GM19468 (cell line): ENCODE measurements around the gene PPOX.

ENCODE experiments used
- ATAC-seq: cut with Tn5 transposase; IDR thresholded peaks from one replicate; pipeline ENCODE4 v1.9.1; 2021; ENCODE audit warnings: mild to moderate bottlenecking, moderate library complexity, moderate number of reproducible peaks; ENCODE audit not compliant: unreplicated experiment; ENCODE audit errors: extremely low read depth

The PPOX gene

DNA sequence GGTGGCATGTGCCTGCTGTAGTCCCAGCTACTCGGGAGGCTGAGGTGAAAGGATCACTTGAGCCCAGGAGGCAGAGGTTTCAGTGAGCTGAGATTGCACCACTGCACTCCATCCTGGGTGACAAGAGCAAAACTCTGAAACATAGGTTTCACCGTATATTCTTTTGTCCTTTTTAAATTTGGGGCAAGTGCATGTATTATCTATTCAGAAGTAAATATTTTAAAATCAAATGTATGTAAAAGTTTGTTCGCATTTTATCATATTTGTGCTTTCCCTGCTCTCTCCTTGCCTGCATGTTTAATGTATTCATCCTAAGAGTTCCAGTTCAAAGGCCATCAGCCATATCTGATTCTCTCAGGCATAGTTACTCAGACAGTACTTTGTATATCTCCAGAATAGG lies 20.4 kb upstream of the PPOX start:
- ATAC-seq: no peak

DNA sequence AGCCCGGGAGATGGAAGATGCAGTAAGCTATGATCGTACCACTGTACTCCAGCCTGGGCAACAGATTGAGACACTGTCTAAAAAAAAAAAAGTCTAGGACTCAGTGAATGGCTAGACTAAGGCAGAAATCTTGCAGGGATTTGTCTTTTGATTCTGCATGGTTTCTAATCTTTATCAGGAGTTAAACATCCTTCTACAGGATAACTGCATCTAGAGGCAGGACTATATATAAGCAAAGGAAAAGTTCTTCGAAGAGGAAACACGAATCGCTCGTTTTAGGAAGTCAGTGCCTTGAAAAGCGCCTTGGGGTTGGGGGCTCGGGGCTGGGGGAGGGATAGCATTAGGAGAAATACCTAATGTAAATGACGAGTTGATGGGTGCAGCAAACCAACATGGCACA lies 13.1 kb upstream of the PPOX start:
- no peak for ATAC-seq

DNA sequence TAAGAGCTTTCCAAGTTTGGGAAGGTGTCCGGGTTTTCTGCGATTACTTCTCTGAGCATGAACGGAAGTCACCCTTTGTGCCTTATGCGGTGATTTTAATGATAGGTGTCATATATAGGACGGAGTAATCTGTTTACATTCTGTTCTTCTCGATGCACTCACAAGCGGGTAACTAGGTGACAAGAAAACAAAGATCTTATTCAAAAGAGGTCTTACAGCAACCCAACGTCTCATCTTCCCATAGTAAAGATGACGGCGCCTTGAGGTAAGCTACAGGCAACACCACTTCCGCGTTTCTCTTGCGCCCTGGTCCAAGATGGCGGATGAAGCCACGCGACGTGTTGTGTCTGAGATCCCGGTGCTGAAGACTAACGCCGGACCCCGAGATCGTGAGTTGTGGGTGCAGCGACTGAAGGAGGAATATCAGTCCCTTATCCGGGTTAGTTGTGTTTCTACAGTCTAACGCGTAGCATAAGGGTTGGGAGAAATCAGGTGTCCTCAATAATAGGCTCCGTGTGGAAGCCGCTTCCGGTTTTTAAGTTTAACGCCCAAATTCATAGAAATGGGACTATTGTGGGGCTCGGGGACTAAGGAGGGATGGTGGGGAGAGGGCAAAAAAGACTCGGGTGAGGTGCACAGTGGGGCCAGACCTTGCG lies 12.4 kb upstream of the PPOX start, which contains the start of gene UFC1:
UFC1 (plus strand) TSS at position 297 of the 656 bp plus-strand sequence; CDS start at position 317, 20 bp downstream.
- peak; percentile 63 for ATAC-seq

DNA sequence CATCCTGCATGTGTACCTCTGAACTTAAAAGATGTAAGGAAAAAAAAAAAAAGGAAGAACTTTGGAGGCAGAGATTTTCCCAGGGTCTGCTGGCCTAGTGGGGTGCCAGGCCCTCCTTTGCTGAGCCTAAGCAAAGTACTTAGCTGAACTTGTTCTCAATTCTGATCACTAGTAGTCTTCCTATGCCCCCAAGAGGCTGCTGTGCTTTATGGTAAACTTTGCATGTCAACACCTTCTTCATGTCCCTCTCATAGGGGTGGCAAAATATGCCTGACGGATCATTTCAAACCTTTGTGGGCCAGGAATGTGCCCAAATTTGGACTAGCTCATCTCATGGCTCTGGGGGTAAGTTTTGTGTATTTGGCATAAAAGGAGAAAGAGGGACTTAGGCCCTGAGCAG lies 8.4 kb upstream of the PPOX start:
- ATAC-seq: no peak

DNA sequence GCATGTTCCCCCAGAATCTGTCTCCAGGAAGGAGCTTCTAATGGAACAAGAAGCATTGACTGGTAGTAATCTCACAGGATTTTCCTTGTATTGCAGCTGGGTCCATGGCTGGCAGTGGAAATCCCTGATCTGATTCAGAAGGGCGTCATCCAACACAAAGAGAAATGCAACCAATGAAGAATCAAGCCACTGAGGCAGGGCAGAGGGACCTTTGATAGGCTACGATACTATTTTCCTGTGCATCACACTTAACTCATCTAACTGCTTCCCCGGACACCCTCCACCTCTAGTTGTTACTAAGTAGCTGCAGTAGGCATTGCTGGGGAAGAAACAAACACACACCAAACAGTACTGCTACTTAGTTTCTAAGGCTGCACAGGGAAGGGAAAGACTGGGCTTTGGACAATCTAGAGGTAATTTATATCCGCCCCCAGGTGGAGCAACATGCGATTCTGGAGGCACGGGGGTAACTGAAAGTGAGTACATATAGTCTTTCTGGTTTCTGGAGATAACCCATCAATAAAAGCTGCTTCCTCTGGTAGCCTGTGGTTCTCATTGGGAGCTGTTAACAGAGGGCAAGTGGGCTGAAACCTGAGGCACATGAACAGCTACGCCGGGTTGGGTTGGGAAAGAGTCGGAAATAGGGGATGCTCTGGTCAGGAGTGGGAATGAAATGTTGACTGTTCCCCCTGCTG lies 7.8 kb upstream of the PPOX start:
- no peak for ATAC-seq

DNA sequence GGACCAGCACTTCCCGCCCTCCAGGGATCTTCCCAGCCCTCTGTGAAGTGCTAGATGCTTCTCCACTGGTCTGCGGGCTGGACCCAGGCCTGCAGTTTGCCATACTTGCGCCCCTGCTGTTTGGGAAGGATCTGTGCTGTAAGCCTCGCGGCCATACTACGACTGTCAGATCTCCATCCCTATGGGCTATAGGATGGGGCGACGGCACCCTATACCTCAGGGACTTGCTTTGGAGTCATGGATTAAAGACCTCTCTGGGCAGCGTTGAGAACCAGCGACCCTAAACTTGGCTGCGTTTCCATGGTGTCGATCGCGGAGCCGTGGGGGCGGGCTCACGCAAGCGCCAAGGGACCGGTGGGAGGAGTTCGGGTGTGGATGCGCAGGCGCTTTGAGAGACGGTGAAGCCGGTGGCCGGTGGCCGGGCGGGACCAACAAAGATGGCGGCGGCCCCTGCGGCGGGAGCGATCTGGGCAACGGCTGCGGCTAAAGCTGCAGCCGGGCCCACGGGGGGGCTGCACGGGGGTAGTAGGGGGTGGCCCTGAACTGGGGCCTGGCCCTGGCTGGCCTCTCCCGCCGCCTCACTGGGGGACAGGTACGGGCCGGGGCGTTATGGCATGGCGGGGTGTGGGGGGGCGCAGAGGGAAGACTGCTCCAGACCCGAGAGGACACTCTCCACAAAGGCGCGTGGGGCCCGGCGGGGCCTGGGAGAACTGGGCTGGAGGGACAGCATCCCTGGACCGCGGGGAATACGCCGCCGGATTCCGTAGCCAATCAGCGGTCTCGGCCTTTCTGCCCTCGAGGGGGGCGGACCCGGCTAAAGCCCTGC lies 6.9 kb upstream of the PPOX start, which contains the start of gene USP21:
USP21 (plus strand) TSS at position 414 of the 826 bp plus-strand sequence. CDS start 1,141 bp downstream, outside the sequence.
- ATAC-seq: peak; percentile 82

DNA sequence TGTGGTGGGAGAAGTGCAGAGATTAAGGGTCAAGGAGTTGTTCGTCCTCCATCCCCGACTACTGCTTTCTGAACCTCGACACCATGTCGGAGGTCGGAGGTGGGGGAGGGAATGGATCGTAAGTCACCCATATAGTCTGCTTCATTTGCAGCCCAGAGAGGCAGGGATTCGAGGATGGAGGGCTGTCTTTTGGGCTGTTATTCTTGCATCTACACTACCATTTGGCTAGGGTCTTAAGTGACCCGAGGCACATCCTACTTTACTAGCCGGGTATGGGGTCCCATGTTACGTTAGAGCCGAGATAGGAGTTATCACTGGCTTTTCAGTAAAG lies 6.3 kb upstream of the PPOX start:
- no peak for ATAC-seq

DNA sequence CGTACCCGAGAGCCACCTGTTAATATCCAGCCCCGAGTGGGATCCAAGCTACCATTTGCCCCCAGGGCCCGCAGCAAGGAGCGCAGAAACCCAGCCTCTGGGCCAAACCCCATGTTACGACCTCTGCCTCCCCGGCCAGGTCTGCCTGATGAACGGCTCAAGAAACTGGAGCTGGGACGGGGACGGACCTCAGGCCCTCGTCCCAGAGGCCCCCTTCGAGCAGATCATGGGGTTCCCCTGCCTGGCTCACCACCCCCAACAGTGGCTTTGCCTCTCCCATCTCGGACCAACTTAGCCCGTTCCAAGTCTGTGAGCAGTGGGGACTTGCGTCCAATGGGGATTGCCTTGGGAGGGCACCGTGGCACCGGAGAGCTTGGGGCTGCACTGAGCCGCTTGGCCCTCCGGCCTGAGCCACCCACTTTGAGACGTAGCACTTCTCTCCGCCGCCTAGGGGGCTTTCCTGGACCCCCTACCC lies 5.5 kb upstream of the PPOX start:
- no peak for ATAC-seq

DNA sequence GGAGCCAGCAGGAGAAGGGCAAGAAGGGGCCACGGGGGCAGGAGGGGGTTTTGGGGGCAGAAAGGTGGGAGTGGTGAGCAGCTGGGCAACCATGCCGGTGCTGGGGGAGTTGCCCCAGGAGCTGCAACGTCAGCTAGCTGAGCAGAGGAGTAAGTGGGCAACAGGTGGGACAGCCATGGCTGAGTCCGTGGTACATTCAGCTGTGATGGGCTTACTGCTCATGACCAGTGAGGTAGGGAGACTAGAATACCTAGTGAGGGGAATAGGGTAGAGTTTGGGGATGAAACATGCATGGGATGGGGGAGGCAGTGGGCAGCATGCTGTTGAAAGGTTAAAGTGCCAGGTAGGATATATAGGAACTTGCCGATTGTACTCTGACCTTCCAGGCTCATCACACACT lies 4.6 kb upstream of the PPOX start:
- no peak for ATAC-seq

DNA sequence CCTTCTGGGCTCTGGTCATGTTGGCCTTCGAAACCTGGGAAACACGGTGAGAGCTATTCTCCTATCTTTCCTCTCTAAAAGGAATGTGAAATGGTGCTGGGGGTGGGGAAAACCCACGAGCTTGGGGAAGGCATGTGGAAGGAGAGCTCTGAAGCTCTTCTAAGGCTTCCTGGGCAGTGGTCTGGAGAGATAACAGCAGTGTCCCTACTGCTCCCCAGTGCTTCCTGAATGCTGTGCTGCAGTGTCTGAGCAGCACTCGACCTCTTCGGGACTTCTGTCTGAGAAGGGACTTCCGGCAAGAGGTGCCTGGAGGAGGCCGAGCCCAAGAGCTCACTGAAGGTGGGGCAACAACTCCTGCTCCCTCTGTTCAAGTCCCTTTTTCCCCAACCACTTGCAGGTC lies 4.2 kb upstream of the PPOX start:
- no peak for ATAC-seq

DNA sequence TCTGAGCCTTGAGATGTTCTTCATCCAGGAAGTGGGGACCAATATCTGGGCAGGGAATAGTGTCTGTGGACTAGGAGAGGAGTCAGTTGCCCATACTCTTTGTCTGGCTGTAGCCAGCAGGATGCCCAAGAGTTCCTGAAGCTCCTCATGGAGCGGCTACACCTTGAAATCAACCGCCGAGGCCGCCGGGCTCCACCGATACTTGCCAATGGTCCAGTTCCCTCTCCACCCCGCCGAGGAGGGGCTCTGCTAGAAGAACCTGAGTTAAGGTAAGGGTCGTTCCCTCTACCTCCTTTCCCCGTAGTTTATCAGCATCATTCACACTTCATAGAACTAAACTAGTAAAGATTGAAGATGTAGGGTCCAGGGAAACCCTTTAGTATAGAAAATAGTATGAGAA lies 3.4 kb upstream of the PPOX start:
- no peak for ATAC-seq

DNA sequence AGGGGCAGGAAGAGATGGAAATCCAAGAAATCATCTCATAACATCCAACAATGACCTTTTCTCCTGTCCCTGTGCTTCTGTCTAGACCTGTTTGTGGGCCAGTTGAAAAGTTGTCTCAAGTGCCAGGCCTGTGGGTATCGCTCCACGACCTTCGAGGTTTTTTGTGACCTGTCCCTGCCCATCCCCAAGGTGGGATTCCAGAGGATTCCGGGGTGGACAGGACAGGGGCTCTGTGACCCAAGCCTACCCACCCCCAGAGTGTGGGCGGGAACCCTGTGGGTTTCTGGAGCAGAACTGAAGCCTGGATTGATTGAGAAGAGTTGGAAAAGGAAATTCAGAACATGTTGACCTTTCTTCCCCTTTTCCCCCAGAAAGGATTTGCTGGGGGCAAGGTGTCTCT lies 2.4 kb upstream of the PPOX start:
- ATAC-seq: no peak

DNA sequence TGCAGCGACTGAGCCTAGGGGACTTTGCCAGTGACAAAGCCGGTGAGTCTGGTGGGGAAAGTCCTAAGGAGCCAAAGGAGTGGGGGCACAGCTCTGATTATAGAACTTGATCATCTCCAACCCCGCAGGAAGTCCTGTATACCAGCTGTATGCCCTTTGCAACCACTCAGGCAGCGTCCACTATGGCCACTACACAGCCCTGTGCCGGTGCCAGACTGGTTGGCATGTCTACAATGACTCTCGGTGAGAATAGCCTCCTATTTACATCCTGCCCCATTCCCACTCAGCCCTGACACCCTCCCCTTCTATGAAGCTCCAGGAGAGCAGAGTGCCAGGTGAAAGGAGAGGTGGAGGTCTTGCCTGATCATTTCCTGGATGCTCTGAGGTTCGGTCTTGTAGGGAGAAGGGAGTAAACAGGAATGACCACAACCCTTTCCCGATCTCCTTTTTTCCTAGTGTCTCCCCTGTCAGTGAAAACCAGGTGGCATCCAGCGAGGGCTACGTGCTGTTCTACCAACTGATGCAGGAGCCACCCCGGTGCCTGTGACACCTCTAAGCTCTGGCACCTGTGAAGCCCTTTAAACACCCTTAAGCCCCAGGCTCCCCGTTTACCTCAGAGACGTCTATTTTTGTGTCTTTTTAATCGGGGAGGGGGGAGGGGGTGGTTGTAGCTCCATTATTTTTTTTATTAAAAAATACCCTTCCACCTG lies 1.2 kb upstream of the PPOX start:
- ATAC-seq: no peak

DNA sequence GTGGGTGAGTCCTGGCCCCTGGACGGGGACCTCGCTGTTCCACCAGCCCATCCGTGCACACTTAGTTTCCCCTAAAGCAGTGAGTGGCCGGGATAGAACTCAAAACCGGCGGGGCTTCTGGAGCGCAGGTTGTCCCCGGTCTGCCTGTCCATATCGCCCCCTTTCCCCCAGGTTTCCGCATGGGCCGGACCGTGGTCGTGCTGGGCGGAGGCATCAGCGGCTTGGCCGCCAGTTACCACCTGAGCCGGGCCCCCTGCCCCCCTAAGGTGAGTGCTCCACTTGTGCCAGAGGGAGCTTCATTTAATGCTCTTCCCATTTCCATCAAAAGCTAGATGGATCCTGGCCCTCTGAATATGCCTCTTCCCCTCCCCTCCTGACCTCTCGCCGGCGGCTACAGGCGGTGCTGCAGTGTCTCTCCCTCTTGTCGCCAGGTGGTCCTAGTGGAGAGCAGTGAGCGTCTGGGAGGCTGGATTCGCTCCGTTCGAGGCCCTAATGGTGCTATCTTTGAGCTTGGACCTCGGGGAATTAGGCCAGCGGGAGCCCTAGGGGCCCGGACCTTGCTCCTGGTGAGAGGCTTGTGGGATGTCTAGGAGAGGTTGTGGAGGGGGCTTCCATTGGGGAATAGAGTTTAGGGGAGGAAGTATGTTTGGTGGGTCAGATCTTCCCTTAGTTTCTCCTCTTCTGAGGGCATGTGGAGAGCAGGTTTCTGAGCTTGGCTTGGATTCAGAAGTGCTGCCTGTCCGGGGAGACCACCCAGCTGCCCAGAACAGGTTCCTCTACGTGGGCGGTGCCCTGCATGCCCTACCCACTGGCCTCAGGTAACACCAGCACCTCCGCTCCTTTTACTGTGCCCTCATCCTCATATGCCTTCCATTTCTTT lies 683 bp downstream of the PPOX start:
- no peak for ATAC-seq

DNA sequence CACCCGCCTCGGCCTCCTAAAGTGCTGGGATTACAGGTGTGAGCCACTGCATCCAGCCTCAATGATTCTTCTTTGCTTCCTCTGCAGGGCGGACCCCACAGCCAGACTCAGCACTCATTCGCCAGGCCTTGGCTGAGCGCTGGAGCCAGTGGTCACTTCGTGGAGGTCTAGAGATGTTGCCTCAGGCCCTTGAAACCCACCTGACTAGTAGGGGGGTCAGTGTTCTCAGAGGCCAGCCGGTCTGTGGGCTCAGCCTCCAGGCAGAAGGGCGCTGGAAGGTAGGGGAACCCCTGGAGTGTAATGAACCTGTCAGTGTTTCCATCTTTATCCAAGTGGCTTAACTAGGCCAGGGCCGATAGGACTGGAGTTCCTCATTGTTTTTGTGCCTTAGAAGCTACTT lies 2.7 kb downstream of the PPOX start:
- no peak for ATAC-seq

DNA sequence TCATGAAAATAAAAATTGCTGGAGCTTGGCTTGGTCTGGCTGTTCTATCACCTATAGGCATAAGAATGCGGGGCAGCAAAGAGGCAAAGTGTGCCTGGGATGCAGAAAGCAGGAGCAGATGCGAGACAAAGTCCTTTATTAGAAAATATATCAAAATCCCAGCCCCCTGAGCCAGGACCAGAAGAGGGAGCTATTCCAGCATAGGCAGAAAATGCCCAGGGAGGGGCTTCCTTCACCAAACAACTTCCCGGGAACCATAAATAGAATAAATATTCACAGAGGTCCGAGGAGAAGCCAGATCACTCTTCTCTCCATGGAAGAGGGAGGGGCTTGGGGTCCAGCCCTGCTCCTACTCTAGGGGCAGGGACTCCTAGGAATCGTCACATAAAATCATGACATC lies 5.0 kb downstream of the PPOX start:
- no peak for ATAC-seq

DNA sequence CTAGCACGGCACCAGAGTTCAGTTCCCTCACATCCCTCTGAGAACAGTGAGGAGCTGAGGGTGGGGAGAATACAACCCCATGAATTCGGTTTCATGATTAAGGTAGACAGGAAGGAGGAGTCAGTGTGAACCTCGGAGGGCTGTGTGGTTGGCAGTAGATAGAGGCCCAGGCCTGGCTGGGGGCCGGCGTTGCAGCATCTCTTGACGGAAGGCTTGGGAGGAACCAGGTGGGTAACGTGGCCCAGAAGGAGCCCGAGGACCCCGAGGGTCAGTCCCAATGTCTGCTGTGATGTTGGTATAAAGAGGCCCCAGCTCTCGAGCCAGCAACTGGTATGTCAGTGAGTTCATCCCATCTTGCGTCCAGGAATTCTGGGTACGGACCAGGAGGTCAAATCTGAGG lies 5.5 kb downstream of the PPOX start:
- no peak for ATAC-seq

DNA sequence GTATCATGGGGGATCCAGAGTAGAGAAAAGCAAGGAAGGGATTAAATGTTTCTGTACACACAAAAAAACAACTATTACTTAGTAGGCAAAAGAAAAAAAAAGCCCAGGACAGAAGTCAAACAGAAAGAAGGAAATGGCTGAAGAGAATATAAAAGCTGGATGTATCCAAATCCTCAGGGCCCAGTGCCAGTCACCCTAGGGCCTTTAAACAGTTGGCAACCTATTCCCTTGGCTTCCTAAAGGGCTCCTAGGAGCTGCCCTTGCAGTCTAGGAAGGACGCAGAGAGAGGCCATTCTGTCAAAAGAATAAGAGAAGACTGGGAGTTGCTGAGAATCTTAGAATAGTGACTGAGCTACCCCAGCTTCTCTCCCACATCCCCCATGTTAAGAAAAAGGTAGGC lies 6.1 kb downstream of the PPOX start:
- ATAC-seq: no peak

DNA sequence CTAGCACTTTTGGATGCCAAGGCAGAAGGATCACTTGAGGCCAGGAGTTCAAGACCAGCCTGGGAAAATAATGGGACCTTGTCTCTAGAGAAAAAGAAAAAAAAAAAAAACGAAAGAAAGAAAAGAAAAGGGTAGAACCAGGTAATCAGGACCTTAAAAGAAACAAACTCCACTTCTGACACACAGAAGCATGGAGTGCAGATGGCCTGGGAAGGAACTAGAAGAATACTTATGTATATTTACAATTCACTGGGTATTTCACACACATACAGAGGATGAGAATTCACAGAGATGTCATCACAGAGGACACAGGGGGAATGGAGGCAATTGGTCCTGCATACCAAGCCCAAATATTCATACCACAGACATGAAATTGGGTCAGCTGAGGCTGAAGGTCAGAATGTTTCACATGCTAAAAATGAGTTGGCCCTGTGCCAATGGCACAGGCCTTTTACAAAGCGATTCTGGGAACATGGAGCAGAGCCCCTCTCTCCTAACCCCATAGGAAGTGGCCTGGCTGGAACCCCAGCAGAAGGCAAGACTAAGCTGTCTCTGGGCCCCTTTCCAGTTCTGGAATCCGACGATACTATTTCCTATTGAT lies 6.7 kb downstream of the PPOX start:
- no peak for ATAC-seq
